Adipose tissue (tissue), 3 donors: Measurements from ENCODE around the gene MRPL36. TPM values are rescaled to one million over a fixed set of nuclear protein-coding genes. Genes with fewer than 3 reads are reported as not detected.

Experiments used
- H3K27ac ChIP-seq: one replicate; pipeline ENCODE4 v1.5.1; 2013; ENCODE audit warnings: low read depth, low read length
- WGBS, 3 donors: extraction: QIAGEN DNeasy Blood & Tissue Kit; methylation state at CpG; one replicate each; pipeline ENCODE4 v1.1.7; 2013; 5-methylcytosine and 5-hydroxymethylcytosine counted together
- polyA plus RNA-seq, 3 donors: library from polyadenylated mRNA; stranded (reverse); fragments of 200-250 nt; gene quantifications; one replicate each; pipeline ENCODE4 v1.2.3, GENCODE V29; 2013
- donor health status: healthy with polysubstance abuse.
- donor health status: Bipolar disorder and iron deficiency.
- donor health status: healthy.

MRPL36 gene
- polyA plus RNA-seq, 3 donors = 48.5 to 92.3 (median 71.8) TPM

GRCh38 chr5:1834022-1834551 is 34.5 kb upstream of the MRPL36 start:
- no peak overlapping the region for H3K27ac ChIP-seq
- WGBS, 3 donors = 75 to 79% (median 78%) methylated on average over 22 of the region's 22 CpGs

DNA sequence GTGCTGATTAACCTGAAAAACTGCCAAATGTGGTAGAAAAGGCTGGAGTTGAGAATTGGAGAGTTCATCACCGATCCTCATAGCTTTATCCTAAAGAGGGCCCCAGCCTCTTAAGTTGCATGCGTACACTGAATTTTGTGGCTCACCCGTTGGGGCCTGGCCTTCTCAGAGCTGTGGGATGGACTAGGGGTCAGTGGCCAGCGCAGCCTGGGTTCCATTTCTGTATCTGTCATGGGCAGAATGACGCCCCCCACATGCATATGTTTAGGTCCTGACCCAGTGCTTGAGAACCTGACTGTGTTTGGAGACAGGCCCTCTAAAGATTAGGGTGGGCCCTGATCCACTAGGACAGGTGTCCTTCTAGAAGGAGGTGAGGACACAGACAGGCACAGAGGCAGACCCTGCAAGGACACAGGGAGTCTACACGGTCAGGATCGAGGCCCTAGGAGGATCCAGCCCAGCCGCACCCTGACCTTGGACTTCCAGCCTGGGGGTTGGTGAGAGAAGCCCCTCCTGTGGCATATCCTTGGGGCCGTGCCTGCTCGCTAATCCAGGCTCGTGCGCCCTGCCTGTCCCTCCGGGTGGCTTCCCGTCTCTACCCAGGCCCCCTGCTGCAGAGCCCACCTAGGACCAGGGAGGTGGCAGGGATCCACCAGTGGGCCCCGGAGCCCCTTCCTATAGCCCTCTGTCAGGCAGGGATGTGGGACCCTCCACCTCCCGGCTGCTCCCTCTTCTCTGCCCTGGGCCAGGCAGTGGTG is 33.8 kb upstream of the MRPL36 start:
- H3K27ac ChIP-seq = no peak overlapping the region
- 86 to 87% (median 86%) methylated on average over 15 to 16 of the region's 16 CpGs for WGBS, 3 donors

- no peak overlapping the region for H3K27ac ChIP-seq
- 75 to 78% (median 78%) methylated on average over 28 of the region's 28 CpGs for WGBS, 3 donors
Measured at GRCh38 chr5:1832511-1833250, 33.0 kb upstream of the MRPL36 start.

DNA sequence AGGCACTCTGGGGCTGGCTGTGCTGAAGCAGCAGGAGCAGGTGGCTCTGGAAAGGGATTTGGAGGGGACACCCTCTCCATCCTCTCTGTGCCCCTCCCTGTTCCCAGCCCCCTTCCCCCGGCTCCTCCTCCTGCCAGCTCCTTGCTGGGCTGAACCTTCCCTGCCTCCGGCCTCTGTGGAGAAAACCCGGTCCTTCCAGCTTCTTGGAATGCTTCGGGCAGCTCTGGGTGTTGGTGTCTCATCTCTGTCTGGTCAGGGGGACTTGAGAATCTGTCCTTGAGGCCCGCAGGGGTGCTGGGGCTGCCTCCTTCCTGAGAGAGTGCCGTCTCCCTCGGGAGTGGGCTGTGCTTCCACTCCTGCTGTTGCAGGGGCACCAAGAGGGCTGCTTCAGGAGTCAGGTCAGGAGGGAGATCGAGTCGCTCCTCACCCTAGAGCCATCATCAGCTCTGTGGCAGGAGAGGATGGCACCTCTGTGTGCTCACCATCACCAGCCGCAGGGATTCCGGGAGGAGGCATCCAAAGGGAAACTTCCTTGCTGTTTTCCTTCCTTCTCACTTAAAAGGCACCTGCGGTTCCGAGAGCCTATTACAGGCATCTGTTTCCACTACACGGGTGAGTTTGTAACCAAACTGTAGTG is 32.2 kb upstream of the MRPL36 start:
- 32 to 50% (median 34%) methylated on average over 14 of the region's 14 CpGs for WGBS, 3 donors
- H3K27ac ChIP-seq = no peak overlapping the region

- WGBS, 3 donors = 89 to 91% (median 90%) methylated on average over 11 of the region's 11 CpGs
- no peak overlapping the region for H3K27ac ChIP-seq
Measured at GRCh38 chr5:1831257-1831656, 31.6 kb upstream of the MRPL36 start.

DNA sequence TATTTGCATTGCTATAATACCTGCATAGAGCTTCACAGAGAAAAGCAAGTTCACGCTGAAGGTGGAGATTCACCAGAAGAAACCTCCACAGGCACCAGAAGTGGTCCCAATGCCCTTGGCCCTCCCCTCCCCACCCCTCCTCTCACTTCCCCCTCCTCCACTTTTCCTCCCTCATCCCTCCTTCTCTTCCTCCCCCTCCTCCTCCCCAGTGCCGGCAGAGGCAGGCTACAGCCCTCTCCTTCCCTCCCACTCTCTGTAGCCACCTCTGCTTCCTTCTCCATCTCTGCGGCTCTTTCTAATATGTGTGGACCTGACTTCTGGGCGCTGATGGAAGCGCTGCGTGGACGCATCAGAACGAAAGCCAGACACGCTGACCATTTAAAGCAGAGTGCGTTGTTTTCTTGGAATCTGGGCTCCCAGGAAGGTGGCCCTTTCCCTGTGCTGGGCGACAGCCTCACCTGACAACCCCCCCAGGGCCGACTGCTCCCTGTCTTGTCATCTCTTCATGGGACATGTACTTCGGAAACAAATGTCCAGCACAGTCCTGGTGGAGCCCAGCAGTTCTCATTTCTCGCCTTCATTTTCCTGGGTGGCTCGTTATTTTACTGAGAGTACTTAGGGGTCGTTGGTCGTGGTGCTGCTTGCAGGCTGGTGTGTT is 31.1 kb upstream of the MRPL36 start:
- no peak overlapping the region for H3K27ac ChIP-seq
- WGBS, 3 donors = 75 to 82% (median 78%) methylated on average over 17 of the region's 17 CpGs

DNA sequence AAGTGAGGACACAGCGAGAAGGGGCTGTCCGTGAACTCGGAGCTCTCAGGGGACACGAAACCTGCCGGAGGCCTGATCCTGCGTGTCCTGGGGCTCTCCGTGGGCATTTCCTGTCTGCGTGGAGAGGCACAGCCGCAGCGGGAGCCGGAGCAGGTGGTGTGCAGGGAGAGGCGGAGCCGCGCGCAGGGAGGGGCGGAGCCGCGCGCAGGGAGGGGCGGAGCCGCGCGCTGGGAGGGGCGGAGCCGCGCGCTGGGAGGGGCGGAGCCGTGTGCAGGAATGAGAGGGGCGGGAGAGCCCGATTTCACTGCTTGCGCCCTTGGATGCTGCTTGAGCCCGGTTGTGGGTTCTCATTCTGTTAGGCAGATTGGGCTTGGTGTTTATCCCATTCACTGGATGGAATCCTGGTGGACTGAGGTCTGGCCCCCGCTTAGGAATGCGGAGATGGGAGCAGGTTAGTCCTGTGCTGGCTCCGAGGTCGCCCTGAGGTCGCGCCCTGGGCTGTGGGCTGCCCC is 28.3 kb upstream of the MRPL36 start:
- H3K27ac ChIP-seq = no peak overlapping the region
- WGBS, 3 donors = 34 to 58% (median 44%) methylated on average over 21 to 39 of the region's 39 CpGs

- no peak overlapping the region for H3K27ac ChIP-seq
- 88 to 89% (median 88%) methylated on average over 26 of the region's 26 CpGs for WGBS, 3 donors
Measured at GRCh38 chr5:1827025-1827885, 27.6 kb upstream of the MRPL36 start.

DNA sequence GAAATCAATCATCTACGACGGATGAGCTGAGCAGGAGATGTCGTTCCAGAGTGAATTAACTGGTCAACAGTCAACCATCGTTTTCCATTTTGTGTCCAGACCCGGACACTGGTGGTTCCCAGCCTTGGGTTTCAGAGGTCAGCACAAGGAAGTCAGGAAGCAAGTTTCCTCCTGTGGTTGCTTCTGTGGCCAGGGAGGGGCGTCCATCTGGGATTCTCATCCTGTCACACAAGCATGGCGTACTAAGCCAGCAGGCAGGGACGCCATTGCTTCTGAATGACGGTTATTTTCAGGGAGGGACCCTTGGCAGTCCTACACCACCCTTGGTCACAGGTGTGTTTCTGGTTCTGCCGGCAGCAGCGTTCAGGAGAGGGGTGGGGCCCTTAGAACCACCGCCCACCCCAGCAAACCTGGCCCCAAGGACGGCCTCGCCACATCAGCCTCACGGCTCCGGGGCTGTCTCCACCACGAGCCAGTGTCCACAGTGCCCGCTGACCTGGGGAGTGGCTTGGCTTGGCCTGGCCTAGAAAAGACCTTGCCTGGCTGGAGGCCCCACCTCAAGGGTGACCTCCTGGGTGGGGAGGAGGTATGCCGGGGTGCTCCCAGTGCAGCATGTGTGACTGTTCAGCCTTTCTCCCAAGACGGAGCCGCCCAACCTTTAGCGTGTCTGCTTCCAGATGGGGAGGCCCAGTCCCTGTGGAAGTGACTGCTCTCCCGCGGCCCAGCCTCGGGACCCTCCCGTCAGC is 26.8 kb upstream of the MRPL36 start:
- no peak overlapping the region for H3K27ac ChIP-seq
- 88 to 92% (median 89%) methylated on average over 26 of the region's 26 CpGs for WGBS, 3 donors

GRCh38 chr5:1824903-1825841 is 25.5 kb upstream of the MRPL36 start:
- H3K27ac ChIP-seq = no peak overlapping the region
- WGBS, 3 donors = 71 to 95% (median 94%) methylated on average over 27 of the region's 27 CpGs

DNA sequence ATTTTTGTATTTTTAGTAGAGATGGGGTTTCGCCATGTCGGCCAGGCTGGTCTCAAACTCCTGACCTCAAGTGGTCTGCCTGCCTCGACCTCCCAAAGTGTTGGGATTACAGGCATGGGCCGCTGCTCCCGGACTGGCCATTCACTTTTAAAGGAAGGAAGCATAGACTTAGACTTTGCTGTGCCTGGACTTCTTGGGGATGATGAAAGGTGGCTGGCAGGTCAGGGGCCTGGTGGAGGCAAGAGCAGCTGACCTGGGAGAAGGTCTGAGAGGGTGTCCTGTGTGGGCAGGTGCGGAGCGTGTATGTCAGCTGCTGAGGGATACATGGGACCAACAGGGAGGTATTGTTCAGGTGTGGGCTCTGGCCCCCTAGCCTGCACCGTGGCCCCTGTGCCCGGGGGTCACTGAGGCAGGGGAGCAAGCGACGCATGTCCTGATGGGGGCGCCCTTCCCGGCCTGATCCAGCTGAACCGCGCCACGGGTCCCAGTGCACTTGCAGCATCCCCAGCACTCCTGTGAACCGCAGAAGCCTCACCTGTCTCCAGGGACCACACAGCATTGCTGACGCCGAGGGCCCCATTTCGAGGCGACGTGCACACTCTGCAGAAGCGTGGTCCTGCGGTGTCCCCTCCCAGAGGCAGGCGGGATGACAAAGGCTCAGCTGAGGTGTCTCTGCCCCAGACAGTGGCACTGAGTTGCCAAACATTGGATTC is 24.6 kb upstream of the MRPL36 start:
- H3K27ac ChIP-seq = no peak overlapping the region
- whole genome bisulfite sequencing, 3 donors = 92 to 95% (median 93%) methylated on average over 25 of the region's 25 CpGs

- WGBS, 3 donors = 95 to 97% (median 95%) methylated on average over 12 of the region's 12 CpGs
- H3K27ac ChIP-seq = no peak overlapping the region
Measured at GRCh38 chr5:1823381-1824034, 23.9 kb upstream of the MRPL36 start.

- WGBS, 3 donors = 96 to 98% (median 97%) methylated on average over 8 of the region's 8 CpGs
- H3K27ac ChIP-seq = no peak overlapping the region
Measured at GRCh38 chr5:1821862-1822261, 22.2 kb upstream of the MRPL36 start.

DNA sequence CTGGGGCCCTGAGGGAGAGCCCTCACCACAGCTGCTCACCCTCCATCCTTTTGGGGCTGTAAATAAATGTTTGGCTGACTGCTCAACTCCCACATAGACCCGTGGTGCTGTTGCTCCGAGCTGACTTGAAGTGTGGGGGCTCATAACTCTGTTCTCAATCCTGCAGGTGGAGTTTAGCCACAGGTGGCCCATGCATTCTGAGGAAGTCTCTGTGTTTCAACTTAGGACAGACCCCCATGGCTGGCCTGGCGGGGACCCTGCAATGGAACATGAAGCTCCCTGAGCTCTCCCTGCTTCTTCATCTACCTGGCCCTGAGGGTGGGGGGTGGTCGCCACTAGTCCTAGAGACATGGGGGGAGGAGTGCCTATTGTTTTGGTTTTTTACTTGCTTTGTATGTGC is 21.3 kb upstream of the MRPL36 start:
- no peak overlapping the region for H3K27ac ChIP-seq
- 95 to 98% (median 97%) methylated on average over 4 of the region's 4 CpGs for WGBS, 3 donors

DNA sequence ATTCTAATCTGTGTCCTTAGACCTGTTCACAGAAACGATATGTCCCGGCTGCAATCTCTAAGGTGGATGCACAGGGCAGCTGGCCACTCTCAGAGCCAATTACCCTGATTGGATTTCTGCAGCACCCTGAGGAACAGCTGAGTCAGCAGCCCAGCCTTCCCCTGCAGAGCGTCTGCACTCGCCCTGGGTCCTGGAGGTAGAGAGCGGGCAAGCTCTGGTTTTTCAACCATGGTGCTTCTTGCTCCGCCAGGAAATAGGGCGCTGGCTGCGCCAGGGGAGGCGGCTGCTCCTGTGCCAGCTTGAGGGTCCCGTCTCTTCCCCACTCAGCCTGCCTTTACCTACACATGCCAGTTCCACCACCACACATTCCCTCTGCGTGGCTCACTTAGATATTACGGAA is 20.7 kb upstream of the MRPL36 start:
- 84 to 97% (median 87%) methylated on average over 12 of the region's 12 CpGs for whole genome bisulfite sequencing, 3 donors
- H3K27ac ChIP-seq = no peak overlapping the region
